Measurements from ENCODE around the gene KRT6B. TPM values are rescaled to one million over a fixed set of nuclear protein-coding genes. Genes with fewer than 3 reads are reported as not detected.

Gene KRT6B
- polyA plus RNA-seq, 1 experiment: not detected

- no peak for DNase-seq (ENCODE audit: low read depth)
- ChIA-PET CTCF (no interaction called here), POLR2A (no interaction called here)
- no peak for TF ChIP-seq CTCF (IDR thresholded peaks at IDR 0.05; ENCODE audit: insufficient read depth, low read depth, low read length)
- no peak overlapping the region for H3K4me3 ChIP-seq (ENCODE audit: low read depth, low read length)
- peaks cover 8% of the 10 kb centered on the region for H3K27me3 ChIP-seq (ENCODE audit: control insufficient read depth, insufficient read depth, low read length)
- H3K36me3 ChIP-seq (ENCODE audit: control insufficient read depth, insufficient read depth, low read length): no peaks in the 10 kb centered on the region
These were observed 35.3 kb upstream of the KRT6B start for GRCh38 chr12:52487211-52487610.

- no peak for DNase-seq (ENCODE audit: low read depth)
- POLR2A ChIA-PET: no interaction called here
- H3K4me3 ChIP-seq (ENCODE audit: low read depth, low read length): no peak overlapping the region
- CTCF ChIA-PET: no interaction called here
- H3K27me3 ChIP-seq (ENCODE audit: control insufficient read depth, insufficient read depth, low read length): peaks cover 8% of the 10 kb centered on the region
- no peak for TF ChIP-seq CTCF (IDR thresholded peaks at IDR 0.05; ENCODE audit: insufficient read depth, low read depth, low read length)
- no peaks in the 10 kb centered on the region for H3K36me3 ChIP-seq (ENCODE audit: control insufficient read depth, insufficient read depth, low read length)
These were observed 34.5 kb upstream of the KRT6B start for GRCh38 chr12:52486166-52487105.

GRCh38 chr12:52480073-52480472, 28.1 kb upstream of the KRT6B start:
- DNase-seq (ENCODE audit: low read depth): no peak
- CTCF ChIA-PET: interaction anchor here (1.3 kb wide), 1 partner anchor 15 kb away, joined by 4 read pairs; no protein-coding TSS in a partner anchor
- TF ChIP-seq CTCF (IDR thresholded peaks at IDR 0.05; ENCODE audit: insufficient read depth, low read depth, low read length): no peak
- Histone ChIP-seq H3K36me3 (ENCODE audit: control insufficient read depth, insufficient read depth, low read length) (no peaks in the 10 kb centered on the region), H3K4me3 (ENCODE audit: low read depth, low read length) (no peak overlapping the region), H3K27me3 (ENCODE audit: control insufficient read depth, insufficient read depth, low read length) (no peaks in the 10 kb centered on the region; the same call in none of the 2 replicates)
- POLR2A ChIA-PET: no interaction called here

GRCh38 chr12:52477651-52478050, 25.7 kb upstream of the KRT6B start:
- Histone ChIP-seq H3K4me3 (ENCODE audit: low read depth, low read length) (no peak overlapping the region), H3K36me3 (ENCODE audit: control insufficient read depth, insufficient read depth, low read length) (no peaks in the 10 kb centered on the region), H3K27me3 (ENCODE audit: control insufficient read depth, insufficient read depth, low read length) (no peaks in the 10 kb centered on the region; the same call in none of the 2 replicates)
- ChIA-PET POLR2A (no interaction called here), CTCF (no interaction called here)
- TF ChIP-seq CTCF (IDR thresholded peaks at IDR 0.05; ENCODE audit: insufficient read depth, low read depth, low read length): no peak
- no peak for DNase-seq (ENCODE audit: low read depth)

- CTCF ChIA-PET: no interaction called here
- POLR2A ChIA-PET: no interaction called here
- no peak overlapping the region for H3K4me3 ChIP-seq (ENCODE audit: low read depth, low read length)
- DNase-seq (ENCODE audit: low read depth): no peak
- TF ChIP-seq CTCF (IDR thresholded peaks at IDR 0.05; ENCODE audit: insufficient read depth, low read depth, low read length): no peak
- no peaks in the 10 kb centered on the region; the same call in 1 of the 2 replicates for H3K27me3 ChIP-seq (ENCODE audit: control insufficient read depth, insufficient read depth, low read length)
- H3K36me3 ChIP-seq (ENCODE audit: control insufficient read depth, insufficient read depth, low read length): no peaks in the 10 kb centered on the region
These were observed 22.3 kb upstream of the KRT6B start for GRCh38 chr12:52474212-52474611.
